ENCODE data around the gene DYNC1H1. TPM values are rescaled to one million over a fixed set of nuclear protein-coding genes. Genes with fewer than 3 reads are reported as not detected.

DYNC1H1 gene
- total and polyA plus RNA-seq, 2 of the 13 experiments (the other 11 are each of a cell fraction or from before 2014, with no cell fraction given), result 74.4 to 239 TPM

DNA sequence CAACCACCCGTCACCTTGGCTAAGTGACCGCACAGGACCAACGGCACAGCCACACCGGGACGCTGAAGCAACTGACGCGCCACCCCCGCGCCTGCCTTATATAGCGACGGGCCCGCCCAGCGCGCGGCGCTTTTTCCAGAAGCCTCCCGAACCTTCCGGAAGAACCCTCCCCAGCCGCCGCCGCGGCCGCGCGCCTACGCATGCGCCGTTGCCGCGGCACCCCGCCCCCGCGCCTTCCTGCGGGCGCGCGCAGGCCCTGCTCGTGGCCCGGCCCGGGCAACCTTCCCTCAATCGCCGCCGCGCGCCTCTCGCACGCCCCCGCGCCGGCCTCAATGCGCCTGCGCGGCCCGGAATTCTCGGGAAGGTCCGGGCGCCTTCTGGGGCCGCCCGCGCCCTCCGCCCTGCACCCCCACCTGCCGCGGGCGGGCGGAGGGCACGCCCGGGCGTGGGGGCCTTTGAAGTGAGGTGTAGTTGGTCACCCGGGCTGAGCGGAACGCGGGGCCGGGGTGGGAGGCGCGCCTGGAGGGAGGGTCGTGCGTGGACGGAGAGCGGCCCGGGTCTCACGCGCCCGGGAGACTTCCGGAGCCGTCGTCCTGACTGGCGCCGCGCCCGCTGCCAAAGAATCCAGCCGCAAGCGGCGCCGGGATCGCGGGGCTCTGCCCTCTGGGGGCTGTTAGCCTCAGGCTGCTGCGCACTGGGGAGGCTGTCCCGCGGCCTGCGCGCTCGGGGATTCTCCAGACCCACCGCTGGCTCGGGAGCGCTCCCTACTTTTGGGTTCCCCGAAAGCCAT is 122.8 kb downstream of the DYNC1H1 start, which contains the start of gene HSP90AA1 (continued):
- TF ChIP-seq ZC3H4 (CRISPR knock-in tag; IDR thresholded peaks at IDR 0.05; ENCODE audit: borderline replicate concordance) (no peak), ZNF746 (CRISPR knock-in tag; IDR thresholded peaks at IDR 0.05) (no peak; the same call in none of the 2 replicates), NONO (IDR thresholded peaks at IDR 0.05) (no peak), NONO (CRISPR knock-in tag; conservative IDR thresholded peaks at IDR 0.05) (peak; percentile 14), SALL1 (CRISPR knock-in tag; IDR thresholded peaks at IDR 0.05) (peak; percentile 52; the same call in 1 of the 2 replicates), SAP130 (CRISPR knock-in tag; IDR thresholded peaks at IDR 0.05; ENCODE audit: low read depth) (peak; percentile 58), JDP2 (CRISPR knock-in tag; IDR thresholded peaks at IDR 0.05; ENCODE audit: borderline replicate concordance) (no peak), ZNF362 (CRISPR knock-in tag; IDR thresholded peaks at IDR 0.05; ENCODE audit: borderline replicate concordance) (no peak), ZSCAN9 (CRISPR knock-in tag; IDR thresholded peaks at IDR 0.05; ENCODE audit: borderline replicate concordance) (no peak; the same call in none of the 2 replicates), ZNF451 (CRISPR knock-in tag; IDR thresholded peaks at IDR 0.05) (peak; percentile 24; the same call in 1 of the 2 replicates), ZNF788 (CRISPR knock-in tag; IDR thresholded peaks at IDR 0.05; ENCODE audit: borderline replicate concordance) (peak; percentile 46; the same call in 1 of the 2 replicates), ZNF784 (CRISPR knock-in tag; IDR thresholded peaks at IDR 0.05; ENCODE audit: borderline replicate concordance) (no peak), AKAP8 (CRISPR knock-in tag; IDR thresholded peaks at IDR 0.05) (no peak), ZNF12 (CRISPR knock-in tag; IDR thresholded peaks at IDR 0.05) (0 out of 2 replicates have a peak, but pooled peaks have one; percentile 16), ESRRA (CRISPR knock-in tag; IDR thresholded peaks at IDR 0.05; ENCODE audit: low read depth) (peak; percentile 31), MIER3 (CRISPR knock-in tag; IDR thresholded peaks at IDR 0.05; ENCODE audit: borderline replicate concordance) (no peak), RXRA (CRISPR knock-in tag; IDR thresholded peaks at IDR 0.05) (peak; percentile 21; the same call in 1 of the 2 replicates), ZNF589 (CRISPR knock-in tag; conservative IDR thresholded peaks at IDR 0.05) (0 out of 2 replicates have a peak, but pooled peaks have one; percentile 21), ADNP (CRISPR knock-in tag; IDR thresholded peaks at IDR 0.05) (no peak), NFATC3 (CRISPR knock-in tag; IDR thresholded peaks at IDR 0.05) (no peak), TFDP2 (CRISPR knock-in tag; IDR thresholded peaks at IDR 0.05) (peak; percentile 60)
- TF ChIP-seq, protein P1, sequence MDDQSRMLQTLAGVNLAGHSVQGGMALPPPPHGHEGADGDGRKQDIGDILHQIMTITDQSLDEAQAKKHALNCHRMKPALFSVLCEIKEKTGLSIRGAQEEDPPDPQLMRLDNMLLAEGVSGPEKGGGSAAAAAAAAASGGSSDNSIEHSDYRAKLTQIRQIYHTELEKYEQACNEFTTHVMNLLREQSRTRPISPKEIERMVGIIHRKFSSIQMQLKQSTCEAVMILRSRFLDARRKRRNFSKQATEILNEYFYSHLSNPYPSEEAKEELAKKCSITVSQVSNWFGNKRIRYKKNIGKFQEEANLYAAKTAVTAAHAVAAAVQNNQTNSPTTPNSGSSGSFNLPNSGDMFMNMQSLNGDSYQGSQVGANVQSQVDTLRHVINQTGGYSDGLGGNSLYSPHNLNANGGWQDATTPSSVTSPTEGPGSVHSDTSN (CRISPR knock-in tag; IDR thresholded peaks at IDR 0.05; ENCODE audit: borderline replicate concordance), result no peak
- TF ChIP-seq, protein P2, sequence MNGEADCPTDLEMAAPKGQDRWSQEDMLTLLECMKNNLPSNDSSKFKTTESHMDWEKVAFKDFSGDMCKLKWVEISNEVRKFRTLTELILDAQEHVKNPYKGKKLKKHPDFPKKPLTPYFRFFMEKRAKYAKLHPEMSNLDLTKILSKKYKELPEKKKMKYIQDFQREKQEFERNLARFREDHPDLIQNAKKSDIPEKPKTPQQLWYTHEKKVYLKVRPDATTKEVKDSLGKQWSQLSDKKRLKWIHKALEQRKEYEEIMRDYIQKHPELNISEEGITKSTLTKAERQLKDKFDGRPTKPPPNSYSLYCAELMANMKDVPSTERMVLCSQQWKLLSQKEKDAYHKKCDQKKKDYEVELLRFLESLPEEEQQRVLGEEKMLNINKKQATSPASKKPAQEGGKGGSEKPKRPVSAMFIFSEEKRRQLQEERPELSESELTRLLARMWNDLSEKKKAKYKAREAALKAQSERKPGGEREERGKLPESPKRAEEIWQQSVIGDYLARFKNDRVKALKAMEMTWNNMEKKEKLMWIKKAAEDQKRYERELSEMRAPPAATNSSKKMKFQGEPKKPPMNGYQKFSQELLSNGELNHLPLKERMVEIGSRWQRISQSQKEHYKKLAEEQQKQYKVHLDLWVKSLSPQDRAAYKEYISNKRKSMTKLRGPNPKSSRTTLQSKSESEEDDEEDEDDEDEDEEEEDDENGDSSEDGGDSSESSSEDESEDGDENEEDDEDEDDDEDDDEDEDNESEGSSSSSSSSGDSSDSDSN (CRISPR knock-in tag; IDR thresholded peaks at IDR 0.05), result peak; percentile 90
